HG03060 (cell line): ENCODE data around the gene SLC12A3.

Source experiments
- ATAC-seq: cut with Tn5 transposase; IDR thresholded peaks from one replicate; pipeline ENCODE4 v1.9.1; 2021; ENCODE audit warnings: low read depth, moderate number of reproducible peaks; ENCODE audit not compliant: unreplicated experiment

Gene SLC12A3, protein sequence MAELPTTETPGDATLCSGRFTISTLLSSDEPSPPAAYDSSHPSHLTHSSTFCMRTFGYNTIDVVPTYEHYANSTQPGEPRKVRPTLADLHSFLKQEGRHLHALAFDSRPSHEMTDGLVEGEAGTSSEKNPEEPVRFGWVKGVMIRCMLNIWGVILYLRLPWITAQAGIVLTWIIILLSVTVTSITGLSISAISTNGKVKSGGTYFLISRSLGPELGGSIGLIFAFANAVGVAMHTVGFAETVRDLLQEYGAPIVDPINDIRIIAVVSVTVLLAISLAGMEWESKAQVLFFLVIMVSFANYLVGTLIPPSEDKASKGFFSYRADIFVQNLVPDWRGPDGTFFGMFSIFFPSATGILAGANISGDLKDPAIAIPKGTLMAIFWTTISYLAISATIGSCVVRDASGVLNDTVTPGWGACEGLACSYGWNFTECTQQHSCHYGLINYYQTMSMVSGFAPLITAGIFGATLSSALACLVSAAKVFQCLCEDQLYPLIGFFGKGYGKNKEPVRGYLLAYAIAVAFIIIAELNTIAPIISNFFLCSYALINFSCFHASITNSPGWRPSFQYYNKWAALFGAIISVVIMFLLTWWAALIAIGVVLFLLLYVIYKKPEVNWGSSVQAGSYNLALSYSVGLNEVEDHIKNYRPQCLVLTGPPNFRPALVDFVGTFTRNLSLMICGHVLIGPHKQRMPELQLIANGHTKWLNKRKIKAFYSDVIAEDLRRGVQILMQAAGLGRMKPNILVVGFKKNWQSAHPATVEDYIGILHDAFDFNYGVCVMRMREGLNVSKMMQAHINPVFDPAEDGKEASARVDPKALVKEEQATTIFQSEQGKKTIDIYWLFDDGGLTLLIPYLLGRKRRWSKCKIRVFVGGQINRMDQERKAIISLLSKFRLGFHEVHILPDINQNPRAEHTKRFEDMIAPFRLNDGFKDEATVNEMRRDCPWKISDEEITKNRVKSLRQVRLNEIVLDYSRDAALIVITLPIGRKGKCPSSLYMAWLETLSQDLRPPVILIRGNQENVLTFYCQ

DNA sequence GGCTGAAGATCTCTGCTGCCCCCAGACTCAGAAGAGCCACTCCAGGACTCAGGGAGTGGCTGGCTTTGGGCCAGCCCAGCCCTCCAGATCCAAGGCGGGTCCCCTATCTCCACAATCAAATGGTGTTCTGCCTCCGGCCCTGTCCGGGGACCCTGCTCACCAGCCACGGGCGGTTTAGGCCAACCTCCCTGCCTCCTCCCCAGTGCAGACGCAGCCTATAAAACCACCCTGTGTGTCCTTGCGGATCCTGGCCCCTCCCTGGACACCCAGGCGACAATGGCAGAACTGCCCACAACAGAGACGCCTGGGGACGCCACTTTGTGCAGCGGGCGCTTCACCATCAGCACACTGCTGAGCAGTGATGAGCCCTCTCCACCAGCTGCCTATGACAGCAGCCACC, at the start of gene SLC12A3:
Gene SLC12A3 (plus strand): TSS at position 248 of the 400 bp plus-strand sequence. CDS start 29 bp downstream, at position 277.
- no peak for ATAC-seq

DNA sequence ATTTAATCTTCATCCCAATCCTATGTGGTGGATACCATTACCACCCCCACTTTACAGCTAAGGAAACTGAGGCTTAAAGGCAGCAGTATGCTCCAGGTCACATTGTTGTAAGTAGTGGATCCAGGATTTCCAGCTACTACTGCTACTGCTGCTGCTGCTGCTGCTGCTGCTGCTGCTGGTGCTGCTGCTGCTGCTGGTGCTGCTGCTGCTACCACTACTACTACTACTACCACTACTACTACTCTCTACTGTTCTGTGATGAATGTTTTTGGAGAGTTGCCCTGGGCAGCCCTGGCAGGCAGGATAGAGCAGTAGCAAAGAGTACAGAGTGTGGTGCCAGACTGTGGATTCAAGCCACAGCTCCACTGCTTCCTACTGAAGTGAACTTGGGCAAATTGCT, 49.3 kb upstream of the SLC12A3 start:
- no peak for ATAC-seq

DNA sequence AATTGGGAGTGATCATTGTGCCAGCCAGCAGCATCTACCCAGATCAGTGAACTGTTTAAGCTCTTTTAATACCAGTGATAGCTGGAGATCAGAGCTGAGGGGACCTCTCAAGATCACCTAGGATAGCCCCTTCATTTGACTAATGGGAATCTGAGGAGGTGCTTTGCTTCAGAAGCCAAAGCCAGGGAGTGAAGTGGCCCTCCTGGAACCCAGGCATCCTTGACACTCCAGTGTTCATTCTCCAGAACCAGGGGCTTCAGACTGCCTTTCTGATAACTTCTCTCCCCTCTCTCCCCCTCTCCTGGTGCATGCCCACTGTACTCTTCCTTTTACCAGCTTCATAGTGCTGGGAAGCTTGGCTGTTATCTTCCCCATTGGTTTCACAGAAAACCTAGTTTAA, 48.0 kb upstream of the SLC12A3 start:
- ATAC-seq: no peak

DNA sequence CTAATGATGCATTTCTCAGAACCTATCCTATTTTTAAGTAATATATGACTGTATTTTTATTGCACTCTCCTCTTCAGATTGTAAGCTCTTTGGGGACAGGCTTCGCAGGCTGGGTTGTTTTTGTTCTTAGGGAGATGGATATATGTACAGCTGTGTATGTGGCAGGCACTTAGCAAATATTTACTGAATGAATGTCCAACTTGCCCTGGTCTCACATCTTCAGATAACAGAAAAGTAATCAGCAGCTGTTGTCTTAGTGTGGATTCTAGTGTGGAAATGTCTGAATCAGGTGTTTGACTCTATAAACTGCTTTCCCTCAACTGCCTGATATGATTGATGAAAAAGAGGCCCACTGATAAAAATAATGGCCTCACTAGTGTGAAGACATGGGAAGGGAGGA, 47.1 kb upstream of the SLC12A3 start:
- ATAC-seq: no peak

DNA sequence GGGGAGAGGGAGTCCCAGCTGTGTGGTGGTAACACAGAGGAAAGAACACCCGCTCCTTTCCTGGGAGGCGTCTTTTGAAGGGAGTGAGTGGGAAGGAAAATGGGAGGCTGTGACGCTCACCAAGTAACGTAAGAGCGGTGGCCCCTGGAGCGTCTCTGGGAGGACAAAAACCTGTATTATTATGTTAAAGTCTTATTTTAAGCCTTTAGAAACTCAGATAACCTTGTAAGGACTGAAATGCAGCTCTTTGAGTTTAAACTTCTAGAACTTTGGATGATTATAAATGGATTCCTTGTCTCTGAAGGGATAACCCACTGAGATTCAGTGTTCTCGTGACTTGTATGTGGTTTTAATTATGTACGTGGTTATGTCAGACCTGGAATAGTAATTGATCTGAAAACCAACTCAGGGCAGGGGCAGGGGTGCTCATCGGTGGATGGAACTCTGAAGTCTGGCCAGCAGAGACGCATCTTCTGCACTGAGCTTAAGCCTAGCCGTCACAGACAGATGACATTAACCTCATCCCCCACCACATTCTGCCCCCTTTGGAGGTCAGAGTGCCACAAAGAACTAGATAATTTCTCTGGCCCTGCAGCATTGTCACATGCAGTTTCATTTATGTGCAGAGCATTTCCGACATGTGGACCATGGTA, 41.8 kb upstream of the SLC12A3 start:
- no peak for ATAC-seq

DNA sequence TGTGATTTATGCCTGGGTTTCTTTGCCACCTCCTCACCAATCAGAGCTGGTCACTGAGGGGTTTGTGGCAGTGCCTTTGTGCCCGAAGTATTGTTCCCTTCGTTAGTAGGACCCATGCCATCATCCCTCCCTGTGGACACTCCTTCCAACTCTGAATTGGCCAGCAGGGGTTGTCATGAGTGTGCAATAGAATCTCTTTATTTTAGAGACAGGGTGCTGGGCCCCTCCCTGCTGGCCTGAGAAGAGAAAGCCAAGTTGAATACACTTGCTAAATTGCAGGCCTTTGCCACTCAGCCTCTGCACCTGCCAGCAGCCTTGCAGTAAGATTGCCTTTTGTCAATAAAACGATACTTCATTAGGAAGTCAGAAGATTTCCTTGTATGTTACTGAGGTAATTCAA, 40.7 kb upstream of the SLC12A3 start:
- no peak for ATAC-seq

DNA sequence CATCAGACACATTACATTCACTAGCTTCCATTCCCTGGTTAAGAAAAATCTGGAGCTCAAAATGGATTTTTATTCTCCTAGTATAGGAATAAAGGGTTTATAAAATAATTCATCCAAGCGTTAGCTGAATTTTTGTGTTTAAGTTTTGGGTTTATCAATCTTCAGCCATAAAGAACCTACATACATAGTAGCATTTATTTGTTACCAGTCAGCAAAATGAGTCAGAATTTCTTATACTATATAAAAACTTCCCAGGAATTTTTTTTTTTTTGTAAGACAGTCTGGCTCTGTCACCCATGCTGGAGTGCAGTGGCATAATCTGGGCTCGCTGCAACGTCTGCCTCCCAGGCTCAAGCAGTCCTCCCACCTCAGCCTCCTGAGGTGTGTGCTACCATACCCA, 40.2 kb upstream of the SLC12A3 start:
- ATAC-seq: no peak

DNA sequence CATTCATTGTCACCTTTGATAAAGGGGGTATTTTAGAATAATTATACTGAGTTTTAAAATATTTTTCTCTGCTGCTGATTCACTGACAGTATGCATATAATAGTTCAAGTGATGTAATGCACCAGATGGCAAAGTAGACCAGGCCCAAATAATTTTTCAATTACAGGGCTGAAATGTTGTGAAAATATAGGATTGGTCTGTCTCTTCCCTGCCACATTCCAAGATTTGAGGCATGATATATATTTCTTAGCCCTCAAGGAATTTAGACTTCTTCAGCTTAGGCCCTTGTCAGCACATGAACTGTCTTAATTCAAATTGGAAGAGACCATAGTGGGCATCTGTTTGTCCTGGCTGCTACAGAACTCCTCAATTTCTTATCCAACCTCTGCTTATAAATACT, 39.2 kb upstream of the SLC12A3 start:
- no peak for ATAC-seq

DNA sequence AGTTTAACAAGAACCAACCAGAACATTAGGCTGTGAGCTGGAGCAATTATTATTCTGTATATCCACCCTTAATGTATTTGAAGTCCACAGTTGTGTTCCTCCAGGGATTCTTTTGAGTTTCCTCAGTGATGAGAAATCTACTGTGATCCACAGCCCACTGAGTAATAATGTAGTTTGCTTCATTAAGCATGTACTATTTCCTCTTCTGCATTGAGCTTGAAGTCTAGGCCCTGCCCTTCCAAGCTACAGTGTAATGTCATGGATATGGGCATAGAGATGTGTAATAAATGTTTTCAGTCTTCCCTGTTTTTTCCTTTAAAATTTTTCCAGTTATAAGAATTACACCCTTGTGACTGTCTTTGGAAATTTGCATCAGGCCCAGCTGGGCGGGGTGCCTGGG, 36.4 kb upstream of the SLC12A3 start:
- no peak for ATAC-seq

DNA sequence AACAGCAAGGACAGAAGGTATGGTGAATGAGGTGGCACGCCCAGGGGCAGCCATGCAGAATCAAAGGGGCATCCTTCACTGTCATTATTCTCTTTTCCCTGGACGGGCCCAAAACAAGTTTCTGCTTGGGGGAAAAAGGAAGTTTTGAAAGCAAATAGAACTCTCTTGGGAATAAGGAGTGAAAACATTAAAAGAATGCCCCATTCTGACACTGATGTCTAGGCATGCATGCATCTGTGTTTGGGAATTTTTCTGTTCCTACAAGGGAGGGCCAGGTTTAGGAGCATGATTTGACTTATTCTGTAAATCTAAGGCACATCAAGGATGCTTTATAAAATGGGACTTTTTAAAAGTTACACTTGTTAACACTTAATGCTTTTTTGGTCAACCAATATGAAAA, 34.3 kb upstream of the SLC12A3 start:
- ATAC-seq: no peak

DNA sequence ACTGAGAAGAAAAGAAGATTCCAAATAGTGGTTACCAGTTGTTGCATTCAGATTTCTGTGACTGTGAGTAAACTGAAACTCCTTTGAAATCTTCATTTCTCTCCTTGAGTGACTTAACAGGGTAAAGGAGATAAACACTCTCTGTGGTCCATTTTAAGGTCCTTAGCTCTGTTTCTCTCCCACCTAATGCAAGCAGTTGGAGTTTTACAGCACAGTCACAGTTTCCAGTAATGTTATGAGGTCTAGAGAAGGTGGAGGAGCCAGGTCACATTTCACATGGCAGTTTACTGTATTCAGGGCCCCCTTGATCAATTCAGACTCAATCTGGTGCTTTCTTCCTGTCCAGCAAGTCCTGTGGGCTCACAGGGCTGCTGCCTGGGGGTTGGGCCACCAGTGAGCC, 32.2 kb upstream of the SLC12A3 start:
- no peak for ATAC-seq

DNA sequence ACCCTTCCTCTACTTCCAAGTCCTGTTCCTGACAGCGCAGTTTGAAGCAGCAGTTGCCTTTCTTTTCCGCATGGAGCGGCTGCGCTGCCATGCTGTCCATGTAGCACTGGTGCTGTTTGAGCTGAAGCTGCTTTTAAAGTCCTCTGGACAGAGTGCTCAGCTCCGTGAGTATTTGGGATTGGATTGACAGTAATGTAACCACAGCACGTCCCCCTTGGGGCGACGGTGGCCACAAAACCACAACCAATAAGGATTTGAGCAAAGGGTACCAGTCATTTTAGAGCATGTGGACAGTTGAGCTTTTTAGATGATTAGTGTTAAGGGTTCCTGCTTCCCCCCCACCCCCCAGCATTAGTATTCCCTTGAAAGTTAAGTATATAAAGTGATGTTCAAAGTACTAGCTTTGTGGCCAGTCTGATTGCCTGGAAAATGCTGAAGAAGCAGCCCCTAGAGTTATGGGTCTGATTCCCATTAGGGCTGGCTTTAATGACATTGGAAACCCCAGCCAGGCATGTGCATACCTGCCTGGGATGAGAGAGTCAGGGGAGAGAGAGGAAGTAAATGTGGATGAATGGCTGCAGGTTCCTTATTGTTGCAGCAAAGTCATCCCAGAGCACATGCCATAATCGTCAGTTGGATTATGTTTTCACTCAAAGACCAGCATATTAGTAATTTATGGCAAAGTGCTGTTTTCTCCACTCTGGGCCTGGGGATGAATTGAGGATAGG, 31.6 kb upstream of the SLC12A3 start:
- ATAC-seq: no peak

DNA sequence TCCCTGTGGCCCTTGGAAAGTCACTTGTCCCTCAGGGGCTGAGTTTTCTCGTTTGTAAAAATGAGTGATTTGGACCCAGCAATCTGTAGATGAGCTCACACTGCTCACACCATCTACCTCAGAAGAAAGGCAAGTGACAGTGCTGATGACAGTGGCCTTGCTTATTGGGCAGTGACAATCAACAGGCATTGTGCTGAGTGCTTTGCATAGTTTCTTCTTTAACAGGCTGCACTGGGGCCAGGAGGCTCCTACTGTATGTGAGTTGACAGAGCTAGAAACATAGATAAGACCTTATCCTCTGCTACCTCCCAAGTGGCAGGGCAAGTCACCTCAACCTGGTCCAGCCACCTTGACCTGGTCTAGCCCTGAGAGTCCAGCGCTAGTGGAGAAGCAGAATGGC, 29.7 kb upstream of the SLC12A3 start:
- ATAC-seq: no peak

DNA sequence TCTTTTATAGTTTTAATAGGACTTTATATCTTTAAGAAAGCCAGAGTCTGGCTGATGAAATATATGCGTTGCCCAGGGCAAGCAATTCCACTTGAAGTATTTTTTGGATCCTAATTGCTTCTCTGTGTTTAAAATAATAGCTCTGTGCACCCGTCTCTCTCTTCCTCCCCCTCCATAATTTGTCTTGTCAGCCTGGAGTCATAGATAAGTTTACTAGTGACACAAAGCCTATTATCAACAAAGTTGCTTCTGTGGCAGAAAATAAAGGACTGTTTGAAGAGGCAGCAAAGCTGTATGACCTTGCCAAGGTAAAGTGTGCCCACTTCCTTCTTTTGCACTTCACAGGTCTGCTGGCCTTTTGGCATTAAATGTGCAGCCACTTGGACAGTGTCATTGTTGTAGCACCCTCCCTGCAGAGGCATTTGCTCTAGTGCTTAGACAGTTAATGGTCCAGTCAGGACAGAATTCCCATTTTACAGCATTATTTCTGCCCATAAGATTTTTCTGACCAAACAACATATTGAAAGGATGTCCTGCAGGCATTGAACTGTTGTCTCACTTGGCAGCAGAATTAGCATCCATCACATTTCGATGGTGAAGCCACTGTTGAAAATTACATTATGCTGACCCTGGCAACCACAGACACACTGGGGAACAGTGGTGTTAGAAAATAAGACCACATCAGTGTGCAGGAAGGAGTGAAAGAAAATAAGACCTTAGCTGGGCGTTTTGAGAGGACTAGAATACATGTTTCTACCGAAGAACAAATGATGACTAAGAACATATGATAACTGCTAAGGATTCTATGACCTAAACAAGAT, 28.4 kb upstream of the SLC12A3 start:
- no peak for ATAC-seq

DNA sequence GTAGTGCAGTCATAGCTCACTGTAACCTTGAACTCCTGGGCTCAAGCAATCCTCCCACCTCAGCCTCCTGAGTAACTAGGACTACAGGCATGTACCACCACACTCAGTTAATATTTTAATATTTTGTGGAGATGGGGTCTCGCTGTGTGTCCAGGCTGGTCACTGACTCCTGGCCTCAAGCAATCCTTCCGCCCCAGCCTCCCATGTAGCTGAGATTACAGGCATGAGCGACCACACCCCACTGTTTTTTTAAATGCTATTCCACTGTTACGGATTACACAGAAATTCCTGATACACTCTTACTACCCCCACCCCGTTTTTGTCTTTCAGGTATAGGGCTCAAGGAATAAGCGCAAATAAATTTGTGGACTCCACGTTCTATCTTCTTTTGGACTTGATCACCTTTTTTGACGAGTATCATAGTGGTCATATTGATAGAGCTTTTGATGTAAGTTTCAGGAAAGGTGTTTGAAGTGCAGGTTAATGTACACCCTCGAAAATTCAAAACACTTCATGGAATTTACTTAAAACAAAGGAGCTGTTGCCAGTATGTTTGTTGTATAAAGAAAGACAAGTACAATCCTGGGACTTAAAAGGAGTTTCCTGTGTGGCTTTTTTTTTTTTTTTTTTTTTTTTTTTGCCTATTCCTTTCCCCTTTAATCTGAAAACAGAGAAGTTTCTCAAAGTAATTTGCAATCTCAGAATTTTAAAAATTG, 26.2 kb upstream of the SLC12A3 start:
- ATAC-seq: no peak

DNA sequence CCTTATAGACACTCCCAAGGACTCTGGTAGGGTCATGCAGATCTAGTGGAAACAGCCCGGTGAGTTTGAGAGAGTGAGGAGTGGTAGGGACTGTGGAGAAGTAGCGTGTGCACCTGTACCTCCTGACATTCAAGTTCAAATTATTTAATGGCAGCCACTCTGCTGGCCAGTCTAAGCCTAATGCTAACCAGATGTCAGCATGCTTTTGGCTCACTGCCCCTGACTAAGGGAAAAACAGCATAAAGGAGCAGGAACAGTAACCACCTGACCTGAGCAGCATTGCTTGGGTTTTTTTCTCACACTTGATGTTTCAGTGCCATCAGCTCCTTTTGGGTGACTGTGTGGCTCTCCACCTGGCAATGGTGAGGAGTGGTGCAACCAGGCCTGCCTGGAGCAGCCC, 23.8 kb upstream of the SLC12A3 start:
- no peak for ATAC-seq

DNA sequence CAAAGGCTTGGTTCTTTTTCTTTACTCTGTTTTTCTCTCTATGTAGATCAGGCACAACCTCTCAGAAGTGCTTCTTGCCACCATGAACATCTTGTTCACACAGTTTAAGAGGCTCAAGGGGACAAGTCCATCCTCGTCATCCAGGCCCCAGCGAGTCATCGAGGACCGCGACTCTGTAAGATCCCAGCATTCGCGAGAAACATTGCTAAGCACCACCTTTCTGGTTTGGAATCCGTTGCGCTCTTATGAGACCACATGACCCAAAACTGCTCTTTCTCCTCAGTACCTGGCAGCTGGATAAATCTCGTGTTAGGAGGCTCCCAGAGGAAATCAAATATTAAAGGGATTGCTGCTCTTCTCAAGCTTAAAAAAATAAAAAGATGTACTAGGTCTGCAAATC, 23.3 kb upstream of the SLC12A3 start:
- no peak for ATAC-seq

DNA sequence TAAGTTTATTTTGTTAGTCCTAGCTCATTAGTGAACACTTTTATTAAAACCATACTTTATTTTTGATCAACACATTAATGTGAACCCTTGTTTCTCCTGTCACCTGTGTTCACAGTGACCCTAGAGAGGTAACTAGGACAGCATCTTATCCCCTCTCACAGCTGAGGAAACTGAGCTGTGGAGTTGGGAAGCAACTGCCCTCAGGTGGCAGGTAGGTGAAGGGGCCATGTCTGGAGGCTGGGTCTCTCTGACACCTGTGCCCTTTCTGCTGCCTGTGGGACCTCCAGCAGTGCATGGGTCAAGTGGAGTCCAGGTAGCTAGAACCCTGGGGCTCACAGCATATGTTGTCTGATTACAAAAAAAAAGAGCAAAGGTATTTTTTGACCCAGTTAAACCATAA, 22.9 kb upstream of the SLC12A3 start:
- ATAC-seq: no peak

DNA sequence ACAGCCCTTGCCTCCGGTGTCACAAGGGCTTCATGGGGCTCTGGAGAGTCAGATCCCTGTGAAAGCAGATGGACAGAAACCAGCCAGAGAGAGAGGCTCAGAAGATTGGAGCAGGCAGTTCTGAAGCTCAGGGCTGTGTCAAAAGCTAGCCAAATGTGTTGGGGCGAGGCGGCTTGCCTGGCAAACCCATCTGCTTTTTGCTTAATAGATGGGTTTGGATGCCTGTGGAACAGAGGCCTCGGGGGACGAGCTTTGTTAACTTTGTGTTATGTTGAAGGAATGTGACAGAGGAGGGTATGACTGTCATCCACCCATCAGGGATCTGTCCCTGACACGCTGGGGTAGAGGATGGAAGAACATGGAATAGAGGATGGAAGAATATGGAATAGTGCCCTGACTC, 21.0 kb upstream of the SLC12A3 start:
- ATAC-seq: no peak
